GM21737 (cell line): Measurements from ENCODE around the gene OSBPL10.
"Not testable (repeated sequence)": the region's sequence is repeated elsewhere in the genome, so short reads cannot be mapped to it uniquely, and the experiment has no call there.

ENCODE experiments used
- ATAC-seq: cut with Tn5 transposase; IDR thresholded peaks from one replicate; pipeline ENCODE4 v1.9.1; 2021; ENCODE audit warnings: mild to moderate bottlenecking, moderate library complexity; ENCODE audit not compliant: unreplicated experiment

OSBPL10 gene

GRCh38 chr3:31721676-31722075, 259.4 kb downstream of the OSBPL10 start:
- ATAC-seq: no peak

GRCh38 chr3:31714495-31715280, 266.4 kb downstream of the OSBPL10 start:
- no peak for ATAC-seq

GRCh38 chr3:31713816-31714215, 267.2 kb downstream of the OSBPL10 start:
- ATAC-seq: no peak

DNA sequence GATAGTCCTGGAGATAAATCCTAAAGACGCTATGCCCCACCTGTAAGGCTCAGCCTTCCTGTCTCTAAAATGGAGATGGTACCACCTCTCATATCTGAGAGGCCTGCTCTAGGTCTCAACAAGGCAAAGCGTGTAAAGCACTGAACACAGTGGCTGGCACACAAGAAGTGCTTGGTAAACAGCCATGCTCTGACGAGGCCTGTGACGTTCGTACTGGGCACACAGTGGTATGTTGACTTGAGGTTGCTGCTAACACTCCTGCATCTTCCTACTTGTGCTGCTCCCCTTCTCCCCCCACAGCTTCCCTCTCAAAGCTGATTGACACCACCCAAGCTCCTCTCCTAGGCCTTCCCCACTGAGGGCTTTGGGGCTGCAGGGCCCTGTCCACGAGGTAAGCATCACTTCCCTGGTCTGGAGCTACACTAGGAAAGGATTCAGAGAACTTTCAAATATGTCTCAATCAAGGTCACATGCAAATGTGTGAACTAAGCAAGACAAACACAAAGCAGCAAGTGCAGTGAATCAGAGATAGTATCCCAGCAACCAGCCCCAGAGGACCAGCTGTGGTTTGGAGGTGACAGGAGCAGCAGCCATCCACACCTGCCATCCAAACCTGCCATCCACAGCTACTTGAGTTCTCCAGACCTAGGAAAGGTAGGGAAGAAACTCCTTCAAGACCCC, 270.8 kb downstream of the OSBPL10 start:
- ATAC-seq: no peak

DNA sequence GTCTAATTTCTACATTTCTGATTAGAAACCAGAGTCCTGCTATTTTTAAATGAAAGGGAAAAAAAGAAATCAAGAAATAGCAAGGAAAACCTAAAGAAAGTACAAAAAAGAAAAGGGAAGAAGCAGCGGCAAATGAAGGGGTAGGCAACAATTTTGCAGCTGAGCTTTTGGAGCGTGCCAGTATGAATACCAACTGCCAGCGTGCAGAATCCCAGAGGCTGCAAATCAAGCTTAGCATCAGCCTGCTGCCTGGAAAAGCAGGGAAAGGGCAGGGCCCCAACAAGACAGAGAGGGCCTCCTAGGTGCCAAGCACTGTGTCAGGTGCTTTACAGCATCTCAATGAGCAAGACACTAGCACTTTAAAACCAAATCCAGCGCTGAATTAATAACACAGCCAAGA, 271.5 kb downstream of the OSBPL10 start:
- no peak for ATAC-seq

- ATAC-seq: no peak
Observed at GRCh38 chr3:31709005-31709404, 272.1 kb downstream of the OSBPL10 start.

DNA sequence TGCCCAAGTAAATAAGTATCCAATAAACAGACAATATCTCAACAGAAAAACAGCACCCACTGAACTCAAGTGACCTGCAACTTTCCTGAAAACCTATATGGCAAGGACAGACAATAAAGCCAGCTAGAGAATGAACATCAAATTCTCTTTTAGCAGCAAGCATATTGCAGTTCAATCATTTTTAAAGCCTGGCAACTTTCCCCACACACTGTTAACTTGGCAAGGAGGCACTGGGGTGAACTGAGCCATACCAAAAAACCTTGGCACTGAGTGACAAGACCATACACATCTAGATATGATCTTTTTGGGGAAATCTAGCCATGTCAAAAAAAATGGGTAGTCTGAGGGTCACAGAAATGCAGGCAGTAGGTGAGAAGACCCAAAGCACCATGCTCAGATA, 273.8 kb downstream of the OSBPL10 start:
- no peak for ATAC-seq

GRCh38 chr3:31705736-31706135, 275.3 kb downstream of the OSBPL10 start:
- ATAC-seq: no peak

GRCh38 chr3:31704591-31705179, 276.4 kb downstream of the OSBPL10 start:
- ATAC-seq: no peak

DNA sequence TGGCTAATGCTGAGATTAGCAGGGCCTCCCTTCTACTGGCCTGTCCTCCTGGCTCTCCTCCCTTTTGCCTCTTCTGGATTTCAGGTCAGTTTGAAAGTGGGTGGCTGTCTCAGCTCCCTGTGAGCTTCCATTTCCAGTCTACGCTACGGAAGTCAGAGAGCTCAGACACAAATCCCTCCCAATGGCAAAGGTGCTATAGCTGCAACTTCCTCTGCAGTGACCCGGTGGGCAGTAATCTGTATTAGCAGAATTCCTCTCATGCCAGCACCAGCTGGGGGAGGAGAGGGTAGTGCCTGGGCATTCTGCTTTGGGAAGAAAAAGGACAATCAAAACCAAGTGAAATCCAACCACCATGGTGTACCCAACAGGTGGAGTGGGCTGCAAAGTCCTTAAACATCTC, 276.9 kb downstream of the OSBPL10 start:
- ATAC-seq: no peak

DNA sequence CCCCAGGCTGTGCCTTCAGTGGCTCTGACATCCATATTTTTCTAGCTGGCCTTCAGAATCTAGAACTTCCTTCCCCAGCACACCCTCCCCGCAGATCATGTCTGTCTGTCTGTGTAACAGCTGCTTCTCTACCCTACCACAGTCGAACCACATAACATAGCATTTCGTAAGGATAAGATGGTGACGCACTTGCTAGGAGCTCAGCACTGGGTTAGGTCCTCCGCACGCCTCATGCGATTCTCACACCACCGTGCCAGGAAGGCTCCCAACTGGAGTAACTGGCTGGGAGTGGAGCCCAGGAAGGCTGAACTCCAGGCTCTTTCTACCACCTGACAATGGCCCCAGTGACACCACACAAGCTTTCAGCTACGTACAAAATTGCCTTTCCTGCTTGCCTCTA, 279.8 kb downstream of the OSBPL10 start:
- no peak for ATAC-seq

- no peak for ATAC-seq
Observed at GRCh38 chr3:31699309-31699953, 281.6 kb downstream of the OSBPL10 start.

DNA sequence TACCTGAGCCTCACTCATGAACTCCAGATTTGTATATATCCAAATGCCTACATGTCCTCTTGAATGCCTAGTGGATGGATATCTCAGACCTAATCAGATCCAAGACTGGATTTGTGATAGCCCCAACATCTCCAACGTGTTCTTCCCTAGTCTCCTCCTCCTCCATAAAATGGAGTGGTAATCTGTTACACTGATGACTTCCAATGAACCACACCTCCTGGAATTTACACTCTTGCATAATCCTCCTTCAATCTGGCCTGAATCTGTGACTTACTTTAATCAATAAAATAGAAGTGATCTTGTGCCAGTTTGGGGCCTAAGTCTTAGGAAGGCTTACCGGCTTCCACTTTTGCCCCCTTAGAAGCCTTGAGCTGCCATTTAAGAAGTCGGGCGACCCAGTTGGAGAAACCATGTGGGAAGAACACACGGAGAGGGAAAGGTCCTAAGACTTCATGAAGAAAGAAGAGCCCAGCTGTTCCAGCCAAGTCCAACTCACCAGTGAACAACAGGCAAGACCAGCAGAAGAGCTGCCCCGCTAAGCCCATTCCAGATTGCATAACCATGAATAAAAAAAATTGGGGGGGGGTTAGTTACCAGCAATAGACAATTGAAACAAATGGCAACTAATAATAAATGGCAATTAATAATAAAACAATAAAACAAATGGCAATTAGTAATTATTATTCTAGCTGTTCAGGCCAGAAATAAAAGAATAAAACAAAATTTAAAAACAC, 284.1 kb downstream of the OSBPL10 start:
- ATAC-seq: no peak

- ATAC-seq: no peak
Observed at GRCh38 chr3:31696009-31696297, 285.1 kb downstream of the OSBPL10 start.

GRCh38 chr3:31695280-31696008, 285.6 kb downstream of the OSBPL10 start:
- ATAC-seq: no peak

GRCh38 chr3:31693346-31693745, 287.7 kb downstream of the OSBPL10 start:
- ATAC-seq: no peak

DNA sequence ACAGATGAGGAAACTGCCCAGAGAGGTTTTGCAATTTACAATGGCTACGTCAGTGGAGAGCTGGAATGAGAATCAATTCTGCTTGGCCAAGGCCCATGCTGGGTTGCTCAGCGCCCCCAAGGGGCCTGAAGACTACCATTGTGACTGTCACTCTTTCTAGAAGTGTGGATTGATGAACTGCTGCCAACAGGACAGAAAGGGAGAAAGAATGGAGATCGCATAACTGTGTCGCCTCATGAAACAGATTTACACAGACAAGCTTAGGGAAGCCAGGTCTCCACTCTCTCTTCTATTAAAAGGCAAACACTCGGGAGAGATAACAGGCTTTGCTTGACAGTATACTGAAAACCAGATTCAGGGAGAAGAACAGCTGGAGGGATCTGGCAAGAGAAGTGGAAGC, 288.3 kb downstream of the OSBPL10 start:
- no peak for ATAC-seq

GRCh38 chr3:31690771-31691170, 290.3 kb downstream of the OSBPL10 start:
- no peak for ATAC-seq

GRCh38 chr3:31689523-31689922, 291.5 kb downstream of the OSBPL10 start:
- ATAC-seq: not testable (repeated sequence)

DNA sequence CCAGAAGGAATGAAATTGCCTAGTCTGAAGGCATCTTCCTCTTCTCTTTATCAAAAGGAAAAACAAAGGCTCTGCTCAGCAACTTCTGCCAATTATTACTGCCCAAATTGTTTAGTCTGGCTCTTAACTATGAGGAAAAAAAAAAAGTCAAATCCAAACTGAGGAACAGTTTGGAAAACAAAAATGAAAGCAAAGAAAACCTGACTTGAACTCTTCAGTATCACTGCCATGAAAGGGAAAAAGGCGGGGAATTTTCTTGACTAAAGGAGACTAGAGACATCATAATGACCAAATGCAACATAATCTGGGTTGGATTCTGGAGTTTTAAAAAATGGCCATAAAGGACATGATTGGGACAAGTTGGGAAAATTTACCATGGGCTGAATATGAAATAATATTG, 292.1 kb downstream of the OSBPL10 start:
- ATAC-seq: no peak
